Adrenal gland (tissue), 5 donors: ENCODE measurements around the gene ZNF862.

Experiments used
- CTCF ChIP-seq, 6 experiments: fragments of 450-650 bp in 4 of 6; fragments of 200-600 bp in 2 of 6; sonication (generic) in 1 of 6; IDR thresholded peaks; 1 replicate in 5 of 6; 2 replicates in 1 of 6; pipeline versions ENCODE4 v1.5.1 to v1.8.0; 2016 to 2021; ENCODE audit warnings: antibody characterized with exemption in 6 of 6, mild to moderate bottlenecking in 2 of 6, moderate library complexity in 1 of 6
- POLR2A ChIP-seq, 2 donors: fragments of 450-650 bp; IDR thresholded peaks; one replicate each; pipeline ENCODE4 v1.6.1; 2017; ENCODE audit warnings: antibody characterized with exemption in 2 of 2, mild to moderate bottlenecking in 2 of 2, moderate library complexity in 1 of 2
- donor health status: DM: no; HTN: no; CAD: no.

GRCh38 chr7:149838224-149838991 lies at the start of gene ZNF862:
- TF ChIP-seq CTCF (IDR thresholded peaks at IDR 0.05) (no peak), POLR2A (IDR thresholded peaks at IDR 0.05) (peak; percentile 50 to 83)
